ENCODE measurements around the gene CALHM4. TPM values are rescaled to one million over a fixed set of nuclear protein-coding genes. Genes with fewer than 3 reads are reported as not detected.

The CALHM4 gene
- total RNA-seq, 4 donors from 2014 or later = not detected

GRCh38 chr6:116512734-116513133, 40.8 kb upstream of the CALHM4 start:
- no peak for TF ChIP-seq CTCF (IDR thresholded peaks at IDR 0.05)
- Histone ChIP-seq H3K4me3 (peak overlapping the region in 3 of 4 donors; percentile 41 to 60 (median 42)), H3K36me3 (peaks cover 0 to 4% (median 0%) of the 10 kb centered on the region in 3 donors), H3K27ac (peak overlapping the region in 3 of 4 donors; percentile 82 to 89 (median 85)), H3K9me3 (no peaks in the 10 kb centered on the region), H3K27me3 (no peaks in the 10 kb centered on the region), H3K4me1 (peaks cover 0 to 10% (median 0%) of the 10 kb centered on the region in 3 donors)
- no peak for DNase-seq
- intact Hi-C loops (cut with DNase I) = no loop called here

GRCh38 chr6:116513224-116513875, 40.2 kb upstream of the CALHM4 start:
- TF ChIP-seq CTCF (IDR thresholded peaks at IDR 0.05) (no peak), POLR2A (IDR thresholded peaks at IDR 0.05) (no peak)
- H3K27me3 ChIP-seq = no peaks in the 10 kb centered on the region
- H3K4me3 ChIP-seq = peak overlapping the region in 2 of 4 donors; percentile 41 to 60

GRCh38 chr6:116514111-116514510, 39.4 kb upstream of the CALHM4 start:
- no peaks in the 10 kb centered on the region for H3K27me3 ChIP-seq
- H3K4me3 ChIP-seq = peak overlapping the region in 1 of 4 donors; percentile 60
- no peak for DNase-seq
- intact Hi-C loops (cut with DNase I) = no loop called here
- 81 to 87% methylated on average over 4 of the region's 4 CpGs for WGBS, 2 donors
- H3K4me1 ChIP-seq = peaks cover 0 to 10% (median 0%) of the 10 kb centered on the region in 3 donors
- H3K27ac ChIP-seq = no peak overlapping the region
- TF ChIP-seq CTCF (IDR thresholded peaks at IDR 0.05) = no peak
- TF ChIP-seq POLR2A (IDR thresholded peaks at IDR 0.05) = no peak
- no peaks in the 10 kb centered on the region for H3K9me3 ChIP-seq
- H3K36me3 ChIP-seq = peaks cover 0 to 4% (median 0%) of the 10 kb centered on the region in 3 donors

More at GRCh38 chr6:116513224-116513875, 40.2 kb upstream of the CALHM4 start:
- WGBS, 2 donors = 29 to 47% methylated on average over 2 of the region's 2 CpGs
- Histone ChIP-seq H3K27ac (no peak overlapping the region), H3K9me3 (no peaks in the 10 kb centered on the region), H3K36me3 (peaks cover 0 to 4% (median 0%) of the 10 kb centered on the region in 3 donors), H3K4me1 (peaks cover 0 to 10% (median 0%) of the 10 kb centered on the region in 3 donors)
- intact Hi-C loops (cut with DNase I) = no loop called here
- no peak for DNase-seq

GRCh38 chr6:116515141-116515540, 38.4 kb upstream of the CALHM4 start:
- peaks cover 0 to 10% (median 0%) of the 10 kb centered on the region in 3 donors for H3K4me1 ChIP-seq

More at GRCh38 chr6:116515141-116515540, 38.4 kb upstream of the CALHM4 start:
- intact Hi-C loops (cut with DNase I) = no loop called here
- DNase-seq = no peak
- Histone ChIP-seq H3K27me3 (no peaks in the 10 kb centered on the region), H3K9me3 (no peaks in the 10 kb centered on the region), H3K4me3 (no peak overlapping the region), H3K27ac (no peak overlapping the region), H3K36me3 (peaks cover 0 to 4% (median 0%) of the 10 kb centered on the region in 3 donors)
- TF ChIP-seq CTCF (IDR thresholded peaks at IDR 0.05) (no peak), POLR2A (IDR thresholded peaks at IDR 0.05) (no peak)

Data from esophagus squamous epithelium (tissue), 5 donors.